Thoracic aorta (tissue), 2 donors: ENCODE data around the gene PDXK. TPM values are rescaled to one million over a fixed set of nuclear protein-coding genes. Genes with fewer than 3 reads are reported as not detected.

Experiments used
- ATAC-seq: fragments of 150-250 bp; one replicate; pipeline ENCODE4 v1.8.0; 2017; ENCODE audit warnings: low read depth; ENCODE audit not compliant: insufficient number of reproducible peaks, low FRiP score
- DNase-seq: peaks from one replicate; pipeline ENCODE4 v3.0.0-alpha.2; 2020; ENCODE audit warnings: low spot score
- H3K27ac ChIP-seq, 2 donors: fragments of 200-600 bp; sonication (generic); 1 replicate in 1 of 2; 2 replicates in 1 of 2; pipeline ENCODE4 v1.5.1; 2016; ENCODE audit warnings: mild to moderate bottlenecking in 2 of 2, moderate library complexity in 2 of 2
- H3K27me3 ChIP-seq: fragments of 200-600 bp; sonication (generic); replicated peaks from 2 replicates; pipeline ENCODE4 v1.6.0; 2016; ENCODE audit warnings: mild to moderate bottlenecking; ENCODE audit not compliant: insufficient read depth
- H3K36me3 ChIP-seq: fragments of 200-600 bp; sonication (generic); one replicate; pipeline ENCODE4 v1.5.1; 2016
- H3K4me1 ChIP-seq, 2 donors: fragments of 200-600 bp; sonication (generic); 1 replicate in 1 of 2; 2 replicates in 1 of 2; pipeline versions ENCODE4 v1.5.1 to v1.6.0; 2016; ENCODE audit warnings: low read depth in 2 of 2, mild to moderate bottlenecking in 1 of 2; ENCODE audit not compliant: control insufficient read depth in 1 of 2
- H3K4me3 ChIP-seq: fragments of 200-600 bp; sonication (generic); 2 replicates; pipeline ENCODE4 v1.5.1; 2016; ENCODE audit warnings: mild to moderate bottlenecking
- H3K9me3 ChIP-seq: fragments of 200-600 bp; sonication (generic); 2 replicates; pipeline ENCODE4 v1.5.1; 2016
- CTCF ChIP-seq: fragments of 200-600 bp; sonication (generic); IDR thresholded peaks from one replicate; pipeline ENCODE4 v1.5.1; 2019; ENCODE audit warnings: antibody characterized with exemption
- total RNA-seq, 2 donors: library from RNA; depleted of rRNA; stranded (reverse); fragments of >200 nt; gene quantifications; one replicate each; pipeline versions ENCODE4 v1.1.0 to v1.2.3, GENCODE V29; 2016

PDXK gene
- total RNA-seq, 2 donors from 2014 or later = 52.4 to 64.7 TPM

- H3K4me1 ChIP-seq = peaks cover 10 to 11% of the 10 kb centered on the region in 2 donors
- no peak overlapping the region for H3K27ac ChIP-seq
- ATAC-seq (no peak), DNase-seq (no peak)
- peaks cover 29% of the 10 kb centered on the region for H3K36me3 ChIP-seq
- H3K9me3 ChIP-seq = no peaks in the 10 kb centered on the region
- no peaks in the 10 kb centered on the region for H3K27me3 ChIP-seq
- TF ChIP-seq CTCF = no peak
- H3K4me3 ChIP-seq = no peak overlapping the region
Observed at GRCh38 chr21:43792406-43792805, 73.5 kb downstream of the PDXK start.

- DNase-seq (no peak), ATAC-seq (no peak)
- no peak overlapping the region for H3K4me3 ChIP-seq
- TF ChIP-seq CTCF = no peak
- H3K36me3 ChIP-seq = peaks cover 36% of the 10 kb centered on the region
- no peak overlapping the region for H3K27ac ChIP-seq
- peaks cover 10 to 11% of the 10 kb centered on the region in 2 donors for H3K4me1 ChIP-seq
- H3K27me3 ChIP-seq = no peaks in the 10 kb centered on the region
- H3K9me3 ChIP-seq = no peaks in the 10 kb centered on the region
Observed at GRCh38 chr21:43793243-43793642, 74.3 kb downstream of the PDXK start.

GRCh38 chr21:43794311-43794710 lies 75.4 kb downstream of the PDXK start:
- no peak overlapping the region for H3K4me3 ChIP-seq
- H3K36me3 ChIP-seq = peaks cover 40% of the 10 kb centered on the region
- DNase-seq = no peak
- H3K9me3 ChIP-seq = no peaks in the 10 kb centered on the region
- TF ChIP-seq CTCF = no peak
- ATAC-seq = no peak
- peaks cover 10 to 11% of the 10 kb centered on the region in 2 donors for H3K4me1 ChIP-seq
- no peak overlapping the region for H3K27ac ChIP-seq
- H3K27me3 ChIP-seq = no peaks in the 10 kb centered on the region

- no peak for TF ChIP-seq CTCF
- no peaks in the 10 kb centered on the region for H3K9me3 ChIP-seq
- H3K4me3 ChIP-seq = no peak overlapping the region
- H3K36me3 ChIP-seq = peaks cover 40% of the 10 kb centered on the region
- DNase-seq (no peak), ATAC-seq (no peak)
- no peak overlapping the region for H3K27ac ChIP-seq
- no peaks in the 10 kb centered on the region for H3K27me3 ChIP-seq
- H3K4me1 ChIP-seq = peaks cover 10 to 11% of the 10 kb centered on the region in 2 donors
Observed at GRCh38 chr21:43794857-43795256, 75.9 kb downstream of the PDXK start.

GRCh38 chr21:43797415-43797814 lies 78.5 kb downstream of the PDXK start:
- TF ChIP-seq CTCF = no peak
- ATAC-seq = no peak
- Histone ChIP-seq H3K36me3 (peaks cover 47% of the 10 kb centered on the region), H3K27ac (no peak overlapping the region), H3K4me3 (no peak overlapping the region), H3K9me3 (no peaks in the 10 kb centered on the region), H3K27me3 (no peaks in the 10 kb centered on the region), H3K4me1 (no peaks in the 10 kb centered on the region)
- no peak for DNase-seq
